Prostate gland (tissue), 2 donors: ENCODE results near the gene OTOA.
"Not testable (repeated sequence)": the region's sequence is repeated elsewhere in the genome, so short reads cannot be mapped to it uniquely, and the experiment has no call there.

Source experiments
- POLR2A ChIP-seq: fragments of 450-650 bp; IDR thresholded peaks from one replicate; pipeline ENCODE4 v1.6.1; 2016; ENCODE audit warnings: antibody characterized with exemption, mild to moderate bottlenecking
- POLR2AphosphoS5 ChIP-seq: sonication (generic); formaldehyde crosslinking; IDR thresholded peaks from one replicate; pipeline ENCODE4 v1.6.1; 2017; ENCODE audit warnings: antibody characterized with exemption
- TF ChIP-seq, protein P1 (sequence below), 4 experiments: fragments of 200-600 bp in 2 of 4; fragments of 450-650 bp in 2 of 4; sonication (generic) in 2 of 4; IDR thresholded peaks; 1 replicate in 3 of 4; 2 replicates in 1 of 4; pipeline ENCODE4 v1.5.1; 2016 to 2019; ENCODE audit warnings: antibody characterized with exemption in 4 of 4, mild to moderate bottlenecking in 2 of 4, moderate library complexity in 2 of 4

DNA sequence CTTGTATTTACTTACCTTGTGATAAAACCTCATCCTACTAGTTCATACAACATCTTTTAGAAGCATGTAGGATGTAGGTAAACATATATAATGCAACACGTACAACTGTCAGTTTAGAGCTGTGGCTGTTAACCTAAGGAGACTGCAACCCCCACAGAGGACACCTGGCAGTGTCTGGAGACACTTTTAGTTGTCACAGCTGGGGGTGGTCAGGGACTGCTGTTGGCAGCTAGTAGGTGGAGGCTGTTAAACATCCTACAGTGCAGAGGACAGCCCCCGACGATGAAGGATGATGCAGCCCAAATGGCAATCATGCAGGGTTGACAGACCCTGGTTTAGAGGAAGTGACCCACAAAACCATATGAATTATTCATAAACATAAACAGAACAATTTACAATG, 134.8 kb downstream of the OTOA start:
- TF ChIP-seq POLR2AphosphoS5, POLR2A: not testable (repeated sequence)
- TF ChIP-seq, protein P1, sequence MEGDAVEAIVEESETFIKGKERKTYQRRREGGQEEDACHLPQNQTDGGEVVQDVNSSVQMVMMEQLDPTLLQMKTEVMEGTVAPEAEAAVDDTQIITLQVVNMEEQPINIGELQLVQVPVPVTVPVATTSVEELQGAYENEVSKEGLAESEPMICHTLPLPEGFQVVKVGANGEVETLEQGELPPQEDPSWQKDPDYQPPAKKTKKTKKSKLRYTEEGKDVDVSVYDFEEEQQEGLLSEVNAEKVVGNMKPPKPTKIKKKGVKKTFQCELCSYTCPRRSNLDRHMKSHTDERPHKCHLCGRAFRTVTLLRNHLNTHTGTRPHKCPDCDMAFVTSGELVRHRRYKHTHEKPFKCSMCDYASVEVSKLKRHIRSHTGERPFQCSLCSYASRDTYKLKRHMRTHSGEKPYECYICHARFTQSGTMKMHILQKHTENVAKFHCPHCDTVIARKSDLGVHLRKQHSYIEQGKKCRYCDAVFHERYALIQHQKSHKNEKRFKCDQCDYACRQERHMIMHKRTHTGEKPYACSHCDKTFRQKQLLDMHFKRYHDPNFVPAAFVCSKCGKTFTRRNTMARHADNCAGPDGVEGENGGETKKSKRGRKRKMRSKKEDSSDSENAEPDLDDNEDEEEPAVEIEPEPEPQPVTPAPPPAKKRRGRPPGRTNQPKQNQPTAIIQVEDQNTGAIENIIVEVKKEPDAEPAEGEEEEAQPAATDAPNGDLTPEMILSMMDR (IDR thresholded peaks at IDR 0.05): not testable (repeated sequence)
